Measurements from ENCODE around the gene CPT2. TPM values are rescaled to one million over a fixed set of nuclear protein-coding genes. Genes with fewer than 3 reads are reported as not detected.

CPT2 gene
- total and polyA plus RNA-seq, 4 donors = 27.4 to 109 (median 74.8) TPM

DNA sequence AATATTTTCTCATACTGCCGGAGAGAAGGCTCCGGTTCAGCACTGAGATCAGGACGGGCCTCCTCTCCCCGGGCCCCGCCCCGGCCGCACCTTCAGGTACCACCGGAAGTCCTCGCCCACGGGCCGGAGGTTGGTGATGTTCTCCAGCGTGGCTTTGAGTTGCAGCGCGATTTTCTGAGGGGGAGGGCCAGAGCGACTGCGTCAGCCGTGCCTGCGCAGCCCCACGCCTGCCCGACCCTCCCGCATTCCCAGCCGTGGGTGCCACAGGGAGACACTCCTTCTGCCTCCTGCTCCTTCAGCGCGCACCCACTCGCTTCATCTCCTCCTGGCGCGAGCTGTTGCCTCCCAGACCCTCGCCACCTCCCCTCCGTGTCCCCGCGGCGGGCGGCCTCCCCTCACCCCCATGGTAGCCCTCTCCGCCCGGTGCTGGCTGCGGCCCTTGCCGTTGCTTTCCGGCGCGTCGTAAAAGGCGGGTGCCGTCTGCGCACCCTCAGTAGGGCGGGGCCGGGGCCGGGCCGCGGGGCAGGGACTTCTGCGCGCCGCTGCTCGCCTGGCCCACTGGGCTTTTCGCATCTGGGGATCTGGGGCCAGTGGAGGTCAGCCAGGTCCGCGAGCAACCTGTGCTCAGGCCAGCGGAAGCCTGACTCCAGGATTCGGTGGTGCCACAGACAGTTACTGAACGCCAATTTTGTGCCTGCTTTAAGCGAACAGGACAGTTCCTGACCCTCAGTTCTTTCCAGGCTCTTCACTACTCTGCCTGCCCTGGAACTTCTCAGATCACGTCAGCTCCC lies 23.7 kb downstream of the CPT2 start, which contains the start of gene CZIB:
CZIB (minus strand) TSS at position 464 of the 791 bp plus-strand sequence; CDS start at position 405, 59 bp downstream.
- H3K27ac ChIP-seq (ENCODE audit: low read depth in 1 of 2, low read length in 2 of 2) = peak within 1 kb of the TSS; percentile 98 to 99
- under 1% methylated on average over 61 of the region's 61 CpGs for WGBS
- no peaks in the 10 kb centered on the region for H3K27me3 ChIP-seq (ENCODE audit: control insufficient read depth in 4 of 4, insufficient read depth in 4 of 4, low read length in 3 of 4)
- peak within 1 kb of the TSS; percentile 76 to 93 (median 85) for H3K4me3 ChIP-seq (ENCODE audit: low read depth in 1 of 3, low read length in 3 of 3)
- peak; percentile 95 for DNase-seq (ENCODE audit: low spot score)
- peaks cover 0 to 9% (median 1%) of the 10 kb centered on the region in 4 donors for H3K36me3 ChIP-seq (ENCODE audit: control insufficient read depth in 4 of 4, insufficient read depth in 3 of 4, low read depth in 1 of 4, low read length in 3 of 4)
- no peak for TF ChIP-seq FOXA2 (IDR thresholded peaks at IDR 0.05)
- TF ChIP-seq TAF1 (conservative IDR thresholded peaks at IDR 0.05) = peak; percentile 44
- no peak for TF ChIP-seq FOXA1 (IDR thresholded peaks at IDR 0.05)
- peak; percentile 34 for TF ChIP-seq SP1 (IDR thresholded peaks at IDR 0.05)
- TF ChIP-seq, protein P1, sequence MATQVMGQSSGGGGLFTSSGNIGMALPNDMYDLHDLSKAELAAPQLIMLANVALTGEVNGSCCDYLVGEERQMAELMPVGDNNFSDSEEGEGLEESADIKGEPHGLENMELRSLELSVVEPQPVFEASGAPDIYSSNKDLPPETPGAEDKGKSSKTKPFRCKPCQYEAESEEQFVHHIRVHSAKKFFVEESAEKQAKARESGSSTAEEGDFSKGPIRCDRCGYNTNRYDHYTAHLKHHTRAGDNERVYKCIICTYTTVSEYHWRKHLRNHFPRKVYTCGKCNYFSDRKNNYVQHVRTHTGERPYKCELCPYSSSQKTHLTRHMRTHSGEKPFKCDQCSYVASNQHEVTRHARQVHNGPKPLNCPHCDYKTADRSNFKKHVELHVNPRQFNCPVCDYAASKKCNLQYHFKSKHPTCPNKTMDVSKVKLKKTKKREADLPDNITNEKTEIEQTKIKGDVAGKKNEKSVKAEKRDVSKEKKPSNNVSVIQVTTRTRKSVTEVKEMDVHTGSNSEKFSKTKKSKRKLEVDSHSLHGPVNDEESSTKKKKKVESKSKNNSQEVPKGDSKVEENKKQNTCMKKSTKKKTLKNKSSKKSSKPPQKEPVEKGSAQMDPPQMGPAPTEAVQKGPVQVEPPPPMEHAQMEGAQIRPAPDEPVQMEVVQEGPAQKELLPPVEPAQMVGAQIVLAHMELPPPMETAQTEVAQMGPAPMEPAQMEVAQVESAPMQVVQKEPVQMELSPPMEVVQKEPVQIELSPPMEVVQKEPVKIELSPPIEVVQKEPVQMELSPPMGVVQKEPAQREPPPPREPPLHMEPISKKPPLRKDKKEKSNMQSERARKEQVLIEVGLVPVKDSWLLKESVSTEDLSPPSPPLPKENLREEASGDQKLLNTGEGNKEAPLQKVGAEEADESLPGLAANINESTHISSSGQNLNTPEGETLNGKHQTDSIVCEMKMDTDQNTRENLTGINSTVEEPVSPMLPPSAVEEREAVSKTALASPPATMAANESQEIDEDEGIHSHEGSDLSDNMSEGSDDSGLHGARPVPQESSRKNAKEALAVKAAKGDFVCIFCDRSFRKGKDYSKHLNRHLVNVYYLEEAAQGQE (IDR thresholded peaks at IDR 0.05) = peak; percentile 98
- TF ChIP-seq RAD21 (IDR thresholded peaks at IDR 0.05) = peak in 1 of 2 donors; percentile 10
- TF ChIP-seq RXRA (IDR thresholded peaks at IDR 0.05) = peak; percentile 36 to 50
- no peak for TF ChIP-seq HNF4G (IDR thresholded peaks at IDR 0.05)
- peak; percentile 69 to 88 for TF ChIP-seq GABPA (IDR thresholded peaks at IDR 0.05 in 1 of 2, conservative IDR thresholded peaks at IDR 0.05 in 1 of 2)
- TF ChIP-seq HNF4A (conservative IDR thresholded peaks at IDR 0.05) = no peak
- TF ChIP-seq JUND (IDR thresholded peaks at IDR 0.05) = peak; percentile 17 to 19
- TF ChIP-seq, protein P2, sequence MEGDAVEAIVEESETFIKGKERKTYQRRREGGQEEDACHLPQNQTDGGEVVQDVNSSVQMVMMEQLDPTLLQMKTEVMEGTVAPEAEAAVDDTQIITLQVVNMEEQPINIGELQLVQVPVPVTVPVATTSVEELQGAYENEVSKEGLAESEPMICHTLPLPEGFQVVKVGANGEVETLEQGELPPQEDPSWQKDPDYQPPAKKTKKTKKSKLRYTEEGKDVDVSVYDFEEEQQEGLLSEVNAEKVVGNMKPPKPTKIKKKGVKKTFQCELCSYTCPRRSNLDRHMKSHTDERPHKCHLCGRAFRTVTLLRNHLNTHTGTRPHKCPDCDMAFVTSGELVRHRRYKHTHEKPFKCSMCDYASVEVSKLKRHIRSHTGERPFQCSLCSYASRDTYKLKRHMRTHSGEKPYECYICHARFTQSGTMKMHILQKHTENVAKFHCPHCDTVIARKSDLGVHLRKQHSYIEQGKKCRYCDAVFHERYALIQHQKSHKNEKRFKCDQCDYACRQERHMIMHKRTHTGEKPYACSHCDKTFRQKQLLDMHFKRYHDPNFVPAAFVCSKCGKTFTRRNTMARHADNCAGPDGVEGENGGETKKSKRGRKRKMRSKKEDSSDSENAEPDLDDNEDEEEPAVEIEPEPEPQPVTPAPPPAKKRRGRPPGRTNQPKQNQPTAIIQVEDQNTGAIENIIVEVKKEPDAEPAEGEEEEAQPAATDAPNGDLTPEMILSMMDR (IDR thresholded peaks at IDR 0.05; ENCODE audit: low read depth, low read length, missing input control) = no peak
- TF ChIP-seq, protein P3, sequence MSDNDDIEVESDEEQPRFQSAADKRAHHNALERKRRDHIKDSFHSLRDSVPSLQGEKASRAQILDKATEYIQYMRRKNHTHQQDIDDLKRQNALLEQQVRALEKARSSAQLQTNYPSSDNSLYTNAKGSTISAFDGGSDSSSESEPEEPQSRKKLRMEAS (IDR thresholded peaks at IDR 0.05) = peak; percentile 52
- TF ChIP-seq, protein P4, sequence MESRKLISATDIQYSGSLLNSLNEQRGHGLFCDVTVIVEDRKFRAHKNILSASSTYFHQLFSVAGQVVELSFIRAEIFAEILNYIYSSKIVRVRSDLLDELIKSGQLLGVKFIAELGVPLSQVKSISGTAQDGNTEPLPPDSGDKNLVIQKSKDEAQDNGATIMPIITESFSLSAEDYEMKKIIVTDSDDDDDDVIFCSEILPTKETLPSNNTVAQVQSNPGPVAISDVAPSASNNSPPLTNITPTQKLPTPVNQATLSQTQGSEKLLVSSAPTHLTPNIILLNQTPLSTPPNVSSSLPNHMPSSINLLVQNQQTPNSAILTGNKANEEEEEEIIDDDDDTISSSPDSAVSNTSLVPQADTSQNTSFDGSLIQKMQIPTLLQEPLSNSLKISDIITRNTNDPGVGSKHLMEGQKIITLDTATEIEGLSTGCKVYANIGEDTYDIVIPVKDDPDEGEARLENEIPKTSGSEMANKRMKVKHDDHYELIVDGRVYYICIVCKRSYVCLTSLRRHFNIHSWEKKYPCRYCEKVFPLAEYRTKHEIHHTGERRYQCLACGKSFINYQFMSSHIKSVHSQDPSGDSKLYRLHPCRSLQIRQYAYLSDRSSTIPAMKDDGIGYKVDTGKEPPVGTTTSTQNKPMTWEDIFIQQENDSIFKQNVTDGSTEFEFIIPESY (IDR thresholded peaks at IDR 0.05) = peak; percentile 61
- TF ChIP-seq YY1 (IDR thresholded peaks at IDR 0.05) = peak; percentile 81
- TF ChIP-seq, protein P5, sequence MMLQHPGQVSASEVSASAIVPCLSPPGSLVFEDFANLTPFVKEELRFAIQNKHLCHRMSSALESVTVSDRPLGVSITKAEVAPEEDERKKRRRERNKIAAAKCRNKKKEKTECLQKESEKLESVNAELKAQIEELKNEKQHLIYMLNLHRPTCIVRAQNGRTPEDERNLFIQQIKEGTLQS (IDR thresholded peaks at IDR 0.05) = no peak
- TF ChIP-seq EGR1 (IDR thresholded peaks at IDR 0.05; ENCODE audit: low read depth in 2 of 2) = peak; percentile 85
- peak; percentile 37 for TF ChIP-seq NR2F2 (IDR thresholded peaks at IDR 0.05)
- peak within 1 kb of the TSS; percentile 61 to 73 for H3K9ac ChIP-seq (ENCODE audit: low read depth in 1 of 2, low read length in 2 of 2)
- H3K9me3 ChIP-seq (ENCODE audit: control insufficient read depth in 4 of 4, low read length in 3 of 4) = no peaks in the 10 kb centered on the region
- H3K4me1 ChIP-seq (ENCODE audit: control insufficient read depth in 4 of 4, insufficient read depth in 4 of 4, low read length in 3 of 4) = peaks cover 7 to 16% (median 14%) of the 10 kb centered on the region in 4 donors

All from liver (tissue), 9 donors.